NCI-H2081 treated with DMSO at 0.1 percent for 48 hours (cell line): ENCODE data around the gene DEPDC5.
"Not testable (repeated sequence)": the region's sequence is repeated elsewhere in the genome, so short reads cannot be mapped to it uniquely, and the experiment has no call there.

Source experiments
- DNase-seq: peaks from one replicate; lab custom pipeline; 2025; lab: John Stamatoyannopoulos, UW

DEPDC5 gene

DNA sequence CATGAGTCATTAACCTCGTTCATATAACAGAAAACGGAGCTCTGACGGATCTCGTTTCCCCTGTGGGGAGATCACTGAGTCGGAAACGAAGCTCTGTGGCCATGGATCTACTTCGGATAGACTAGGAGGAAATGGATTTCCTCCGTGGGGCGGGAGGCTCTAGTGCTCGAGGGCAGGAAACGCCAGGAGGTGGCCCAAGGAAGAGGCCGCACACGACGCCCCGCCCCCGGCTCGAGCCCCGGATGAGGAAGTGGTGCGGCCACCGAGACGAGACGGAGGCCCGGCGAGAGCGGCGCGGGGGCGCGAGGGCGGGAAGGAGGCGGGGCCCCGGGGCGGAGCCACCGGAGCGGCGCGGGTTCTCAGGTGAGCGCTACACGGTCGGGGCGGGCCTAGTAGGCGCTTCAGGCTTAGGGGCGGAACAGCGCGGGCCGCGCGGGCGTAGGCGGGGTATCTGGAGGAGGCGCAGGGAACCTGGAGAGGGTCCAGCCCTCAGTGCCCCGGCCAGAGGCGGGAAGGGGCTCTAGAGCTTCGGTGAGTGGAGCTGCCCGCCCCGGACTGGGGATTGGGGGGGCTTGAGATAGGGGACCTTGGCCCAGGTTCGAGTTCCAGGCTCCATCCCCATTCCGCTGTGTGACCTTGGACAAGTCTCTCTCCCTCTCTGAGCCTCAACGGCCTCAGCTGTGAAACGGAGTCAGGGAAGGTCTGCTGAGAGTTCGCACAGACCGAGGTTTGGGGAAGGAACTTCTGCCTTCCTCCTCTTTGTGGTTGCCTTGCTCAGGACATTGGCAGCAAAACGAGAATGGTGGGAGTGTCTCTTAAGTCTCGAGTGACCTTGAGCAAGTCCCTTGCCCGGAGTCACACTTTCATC is at the start of gene DEPDC5:
DEPDC5 (plus strand) TSS at position 386 of the 868 bp plus-strand sequence. CDS start 903 bp downstream, outside the sequence.
- DNase-seq, result peak; percentile 65

DNA sequence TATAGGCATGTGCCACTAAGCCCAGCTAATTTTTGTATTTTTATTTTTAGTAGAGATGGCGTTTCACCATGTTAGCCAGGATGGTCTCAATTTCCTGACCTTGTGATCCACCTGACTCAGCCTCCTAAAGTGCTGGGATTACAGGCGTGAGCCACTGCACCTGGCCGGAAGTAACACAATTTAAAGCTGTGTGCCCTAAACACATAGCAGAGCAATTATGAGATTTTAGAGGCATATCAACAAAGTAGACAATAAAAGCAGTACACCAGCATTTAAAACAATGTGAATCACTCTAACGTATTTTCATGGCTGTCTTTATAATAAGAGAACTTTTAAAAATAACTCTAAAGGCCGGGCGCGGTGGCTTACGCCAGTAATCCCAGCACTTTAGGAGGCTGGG is 46.3 kb upstream of the DEPDC5 start:
- DNase-seq, result peak; percentile 8

GRCh38 chr22:31711226-31711625 is 42.6 kb upstream of the DEPDC5 start:
- DNase-seq, result not testable (repeated sequence)

- DNase-seq, result no peak
Observed at GRCh38 chr22:31715147-31715778, 38.6 kb upstream of the DEPDC5 start.

DNA sequence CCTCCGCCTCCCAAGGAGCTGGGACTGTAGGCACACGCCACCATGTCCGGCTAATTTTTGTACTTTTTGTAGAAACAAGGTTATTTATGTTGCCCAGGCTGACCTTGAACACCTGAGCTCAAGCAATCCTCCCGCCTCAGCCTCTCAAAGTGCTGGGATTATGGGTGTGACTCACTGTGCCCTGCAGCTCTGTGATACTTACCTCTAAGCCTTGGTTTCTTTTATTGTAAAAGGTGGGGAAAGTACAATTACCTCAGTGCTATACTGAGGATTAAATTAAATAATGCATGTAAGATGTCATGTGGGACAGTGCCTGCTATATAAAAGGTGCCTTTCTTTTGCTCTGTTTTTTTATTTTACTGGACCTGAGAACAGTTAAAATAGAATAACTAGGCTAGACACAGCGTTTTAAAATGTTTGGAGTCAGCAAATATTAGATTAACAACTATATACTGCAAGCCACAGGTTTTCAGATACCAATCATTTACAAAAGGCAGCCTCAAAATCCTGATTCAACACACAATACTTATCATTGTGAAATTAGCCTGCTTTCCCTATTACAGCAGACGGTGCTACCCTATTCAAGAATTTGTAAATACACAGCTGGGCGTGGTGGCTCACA is 33.9 kb upstream of the DEPDC5 start:
- DNase-seq, result no peak

DNA sequence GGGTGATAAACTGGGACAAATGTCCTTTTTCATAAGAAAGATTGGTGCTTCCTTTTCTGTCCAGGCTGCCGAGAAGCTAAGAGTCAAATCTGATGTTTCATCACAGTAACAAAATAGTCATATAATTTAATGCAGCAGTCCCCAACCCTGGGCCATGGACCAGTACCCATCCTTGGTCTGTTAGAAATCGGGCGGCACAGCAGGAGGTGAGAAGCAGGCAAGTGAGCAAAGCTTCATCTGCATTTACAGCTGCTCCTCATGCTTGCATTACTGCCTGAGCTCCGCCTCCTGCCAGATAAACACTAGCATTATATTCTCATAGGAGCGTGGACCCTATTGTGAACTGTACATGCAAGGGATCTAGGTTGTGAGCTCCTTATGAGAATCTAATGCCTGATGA is 30.1 kb upstream of the DEPDC5 start:
- DNase-seq, result no peak

DNA sequence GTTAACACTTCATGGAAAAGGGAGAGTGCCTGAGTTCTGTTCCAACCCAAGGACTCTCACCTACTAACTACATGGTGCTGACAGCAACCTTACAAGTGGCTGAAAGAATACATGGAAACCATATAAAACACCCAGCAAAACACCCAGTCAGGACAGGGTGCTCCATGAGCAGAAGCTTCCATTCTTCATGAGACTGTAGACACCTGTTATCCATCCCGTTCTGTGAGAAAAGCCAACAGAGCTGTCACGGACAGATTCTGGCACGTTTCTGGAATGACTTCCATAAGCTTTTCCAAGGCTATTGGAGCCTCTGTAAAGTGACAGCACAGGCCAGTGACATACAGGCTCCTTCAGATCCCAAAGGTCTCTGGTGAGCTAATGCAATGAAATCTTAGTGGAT is 27.1 kb upstream of the DEPDC5 start:
- no peak for DNase-seq

DNA sequence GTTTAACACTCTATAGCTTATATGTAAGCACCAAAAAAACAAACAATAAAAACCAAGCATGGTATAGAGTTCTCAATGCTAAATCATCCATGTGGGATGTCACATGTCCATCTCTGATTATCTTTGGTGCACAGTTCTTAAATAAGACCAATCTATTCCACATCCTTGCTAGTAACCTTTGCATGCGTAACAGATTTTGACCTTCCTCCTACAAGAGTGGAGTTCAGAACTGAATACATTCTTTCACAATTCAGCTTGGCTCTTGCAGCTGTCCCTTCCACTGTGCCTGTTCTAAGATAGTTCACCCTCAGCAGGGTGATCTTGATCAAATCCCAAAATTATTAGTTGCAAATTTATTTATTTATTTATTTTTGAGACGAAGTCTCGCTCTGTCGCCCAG is 25.0 kb upstream of the DEPDC5 start:
- DNase-seq, result no peak

DNA sequence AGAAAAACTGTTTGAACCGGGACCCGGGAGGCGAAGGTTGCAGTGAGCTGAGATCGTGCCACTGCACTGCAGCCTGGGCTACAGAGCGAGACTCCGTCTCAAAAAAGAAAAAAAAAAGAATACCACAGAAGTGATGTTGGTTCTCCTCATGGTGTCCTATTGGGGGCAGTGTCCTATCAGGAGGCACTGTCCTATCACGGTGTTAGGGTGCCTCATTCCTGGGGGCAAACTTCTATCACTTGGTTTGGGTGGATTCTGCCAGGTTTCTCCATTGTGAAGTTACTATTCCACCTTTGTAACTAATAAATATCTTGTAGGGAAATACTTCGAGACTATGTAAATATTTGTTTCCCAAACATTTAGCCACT is 23.5 kb upstream of the DEPDC5 start:
- DNase-seq, result no peak

DNA sequence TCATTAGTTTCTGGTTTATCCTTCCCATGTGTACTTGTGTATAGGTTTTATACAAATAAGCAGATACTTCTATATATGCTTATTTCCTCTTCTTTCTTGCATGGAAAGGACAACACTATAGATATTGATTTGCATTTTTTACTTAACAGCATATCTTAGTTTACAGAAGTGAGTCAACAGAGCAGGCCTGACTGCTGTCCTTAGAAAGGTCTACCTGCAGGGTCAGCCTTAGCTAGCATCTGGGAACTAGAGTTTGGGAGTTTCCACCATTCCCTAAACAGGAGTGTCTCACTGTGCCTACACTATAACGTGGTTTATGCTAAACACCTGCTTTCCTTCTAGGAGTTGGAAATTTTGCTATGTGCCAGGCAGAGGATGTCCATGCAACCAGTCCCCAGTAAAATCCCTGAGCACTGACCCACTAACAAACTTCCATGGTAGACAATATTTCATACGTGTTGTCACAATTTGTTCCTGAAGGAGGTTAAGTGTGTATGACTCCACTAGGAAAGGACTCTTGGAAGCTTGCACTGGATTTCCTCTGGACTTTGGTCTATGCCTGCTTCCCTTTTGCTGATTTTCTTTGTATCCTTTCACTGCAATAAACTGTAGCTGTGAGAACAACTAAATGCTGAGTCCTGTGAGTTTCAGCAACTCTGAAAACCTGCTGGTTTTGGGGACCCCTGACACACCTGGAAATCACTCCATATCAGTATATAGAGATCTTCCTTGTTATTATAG is 21.6 kb upstream of the DEPDC5 start:
- DNase-seq, result no peak

- DNase-seq, result no peak
Observed at GRCh38 chr22:31733580-31734079, 20.2 kb upstream of the DEPDC5 start.

- DNase-seq, result no peak
Observed at GRCh38 chr22:31734512-31734911, 19.3 kb upstream of the DEPDC5 start.

DNA sequence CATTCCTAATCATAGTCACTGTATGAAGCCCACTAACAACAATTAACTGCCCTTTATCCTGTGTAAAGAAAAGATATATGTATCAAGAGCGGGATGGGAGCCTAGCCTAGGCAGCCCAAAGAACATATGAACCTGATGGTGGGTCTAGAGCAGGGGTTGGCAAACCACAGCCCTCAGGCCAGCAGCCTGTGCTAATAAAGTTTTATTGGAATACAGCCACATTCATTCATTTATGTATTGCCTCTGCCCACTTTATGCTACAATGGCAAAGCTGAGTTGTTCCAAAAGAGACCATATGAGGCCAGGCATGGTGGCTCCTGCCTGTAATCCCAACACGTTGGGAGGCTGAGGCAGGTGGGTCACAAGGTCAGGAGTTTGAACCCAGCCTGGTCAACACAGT is 17.4 kb upstream of the DEPDC5 start:
- no peak for DNase-seq

- DNase-seq, result no peak
Observed at GRCh38 chr22:31737932-31738331, 15.9 kb upstream of the DEPDC5 start.

GRCh38 chr22:31738566-31738965 is 15.3 kb upstream of the DEPDC5 start:
- no peak for DNase-seq

- no peak for DNase-seq
Observed at GRCh38 chr22:31739795-31740201, 14.0 kb upstream of the DEPDC5 start.

GRCh38 chr22:31740314-31740713 is 13.5 kb upstream of the DEPDC5 start:
- DNase-seq, result not testable (repeated sequence)

GRCh38 chr22:31742115-31742514 is 11.7 kb upstream of the DEPDC5 start:
- no peak for DNase-seq

GRCh38 chr22:31742682-31743081 is 11.1 kb upstream of the DEPDC5 start:
- no peak for DNase-seq

DNA sequence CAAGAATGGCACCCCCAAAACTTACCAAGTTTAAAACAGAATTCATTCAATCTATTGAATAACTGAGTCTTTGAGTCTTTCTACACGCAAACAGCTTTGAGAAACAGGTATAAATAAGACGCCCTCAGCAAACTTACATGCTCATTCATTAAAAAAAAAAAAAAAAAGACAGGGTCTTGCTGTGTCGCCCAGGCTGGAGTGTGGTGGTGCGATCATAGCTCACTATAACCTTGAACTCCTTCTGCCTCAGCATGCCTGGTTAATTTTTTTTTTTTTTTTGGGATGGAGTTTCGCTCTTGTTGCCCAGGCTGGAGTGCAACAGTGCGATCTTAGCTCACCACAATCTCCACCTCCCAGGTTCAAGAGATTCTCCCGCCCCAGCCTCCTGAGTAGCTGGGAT is 9.9 kb upstream of the DEPDC5 start:
- DNase-seq, result no peak

DNA sequence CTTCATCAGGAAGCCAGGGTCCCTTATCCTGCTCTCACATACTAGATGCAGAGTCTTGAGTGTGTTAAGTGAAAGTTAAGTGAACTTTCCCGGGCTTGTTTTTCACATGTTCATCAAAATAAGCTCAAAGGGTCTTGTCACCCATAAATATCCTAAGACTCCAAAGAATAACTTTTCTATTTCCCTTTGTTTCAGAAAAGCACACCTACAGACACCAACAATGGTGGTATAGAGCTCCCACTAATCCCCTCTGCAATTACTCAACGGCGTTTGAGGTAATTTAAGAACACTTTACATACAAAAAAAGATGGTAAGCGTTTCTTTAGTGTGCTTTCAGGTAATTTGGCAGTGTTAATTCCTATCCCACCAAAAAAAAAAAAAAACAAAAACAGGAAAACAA is 6.4 kb upstream of the DEPDC5 start:
- no peak for DNase-seq

DNA sequence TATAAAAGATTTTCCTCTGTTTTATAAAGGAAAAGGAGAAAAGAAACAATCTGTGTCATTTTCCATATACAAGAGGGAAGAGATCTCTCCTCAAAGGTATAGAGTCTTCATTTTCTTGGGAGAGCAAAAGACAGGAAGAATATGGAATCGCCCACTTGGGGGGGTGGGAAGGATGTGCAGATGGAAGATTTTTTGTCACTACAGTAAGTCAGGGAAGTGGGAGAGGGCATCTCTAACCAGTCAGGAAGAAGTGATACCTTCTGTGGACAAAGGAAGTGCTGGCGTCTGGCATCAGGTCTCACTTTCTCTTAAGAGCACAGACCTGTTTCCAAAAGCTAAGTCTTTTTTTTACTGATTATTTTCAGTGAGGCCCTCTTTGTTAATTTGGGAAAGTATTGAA is 5.3 kb upstream of the DEPDC5 start:
- no peak for DNase-seq
